Measurements from ENCODE around the gene PSMD5. TPM values are rescaled to one million over a fixed set of nuclear protein-coding genes. Genes with fewer than 3 reads are reported as not detected.

Gene PSMD5
- total and polyA plus RNA-seq, 2 donors from 2014 or later = 17.1 to 38.3 TPM

GRCh38 chr9:120866651-120867050 lies 23.9 kb upstream of the PSMD5 start:
- TF ChIP-seq CTCF (IDR thresholded peaks at IDR 0.05; ENCODE audit: borderline replicate concordance, extremely low read depth, insufficient read depth) = no peak
- no peaks in the 10 kb centered on the region for H3K36me3 ChIP-seq (ENCODE audit: control insufficient read depth in 2 of 3, insufficient read depth in 3 of 3, low read length in 3 of 3)
- DNase-seq (no peak), FAIRE-seq (no peak)
- peaks cover 0 to 4% (median 3%) of the 10 kb centered on the region in 3 donors for H3K4me1 ChIP-seq (ENCODE audit: control insufficient read depth in 2 of 3, insufficient read depth in 2 of 3, low read depth in 1 of 3, low read length in 3 of 3)
- no peaks in the 10 kb centered on the region for H3K27me3 ChIP-seq (ENCODE audit: control insufficient read depth, insufficient read depth, low read length)
- no peak overlapping the region for H3K9ac ChIP-seq (ENCODE audit: low read length in 3 of 3)
- no peak overlapping the region for H3K27ac ChIP-seq (ENCODE audit: low read depth in 2 of 2, low read length in 2 of 2)
- no peak overlapping the region for H3K4me3 ChIP-seq (ENCODE audit: low read length in 3 of 3)
- H3K9me3 ChIP-seq (ENCODE audit: control insufficient read depth in 2 of 3, insufficient read depth in 1 of 3, low read length in 3 of 3) = no peaks in the 10 kb centered on the region
- intact Hi-C loops (cut with DNase I) = no loop called here

- Histone ChIP-seq H3K9me3 (ENCODE audit: control insufficient read depth in 2 of 3, insufficient read depth in 1 of 3, low read length in 3 of 3) (no peaks in the 10 kb centered on the region), H3K27ac (ENCODE audit: low read depth in 2 of 2, low read length in 2 of 2) (no peak overlapping the region), H3K36me3 (ENCODE audit: control insufficient read depth in 2 of 3, insufficient read depth in 3 of 3, low read length in 3 of 3) (no peaks in the 10 kb centered on the region), H3K4me1 (ENCODE audit: control insufficient read depth in 2 of 3, insufficient read depth in 2 of 3, low read depth in 1 of 3, low read length in 3 of 3) (peaks cover 0 to 4% (median 3%) of the 10 kb centered on the region in 3 donors), H3K9ac (ENCODE audit: low read length in 3 of 3) (no peak overlapping the region), H3K27me3 (ENCODE audit: control insufficient read depth, insufficient read depth, low read length) (no peaks in the 10 kb centered on the region), H3K4me3 (ENCODE audit: low read length in 3 of 3) (no peak overlapping the region)
- intact Hi-C loops (cut with DNase I) = no loop called here
- DNase-seq (no peak), FAIRE-seq (no peak)
- TF ChIP-seq CTCF (IDR thresholded peaks at IDR 0.05; ENCODE audit: borderline replicate concordance, extremely low read depth, insufficient read depth) = no peak
These were observed 23.1 kb upstream of the PSMD5 start for GRCh38 chr9:120865809-120866208.

GRCh38 chr9:120865176-120865575 lies 22.5 kb upstream of the PSMD5 start:
- TF ChIP-seq CTCF (IDR thresholded peaks at IDR 0.05; ENCODE audit: borderline replicate concordance, extremely low read depth, insufficient read depth) = no peak
- peaks cover 0 to 4% (median 3%) of the 10 kb centered on the region in 3 donors for H3K4me1 ChIP-seq (ENCODE audit: control insufficient read depth in 2 of 3, insufficient read depth in 2 of 3, low read depth in 1 of 3, low read length in 3 of 3)
- no peaks in the 10 kb centered on the region for H3K9me3 ChIP-seq (ENCODE audit: control insufficient read depth in 2 of 3, insufficient read depth in 1 of 3, low read length in 3 of 3)
- no peak overlapping the region for H3K9ac ChIP-seq (ENCODE audit: low read length in 3 of 3)
- no peak for FAIRE-seq
- DNase-seq = no peak
- intact Hi-C loops (cut with DNase I) = no loop called here
- H3K36me3 ChIP-seq (ENCODE audit: control insufficient read depth in 2 of 3, insufficient read depth in 3 of 3, low read length in 3 of 3) = peaks cover 0 to 3% (median 0%) of the 10 kb centered on the region in 3 donors
- no peaks in the 10 kb centered on the region for H3K27me3 ChIP-seq (ENCODE audit: control insufficient read depth, insufficient read depth, low read length)
- H3K4me3 ChIP-seq (ENCODE audit: low read length in 3 of 3) = no peak overlapping the region
- no peak overlapping the region for H3K27ac ChIP-seq (ENCODE audit: low read depth in 2 of 2, low read length in 2 of 2)

- no peak for FAIRE-seq
- no peaks in the 10 kb centered on the region for H3K9me3 ChIP-seq (ENCODE audit: control insufficient read depth in 2 of 3, insufficient read depth in 1 of 3, low read length in 3 of 3)
- H3K36me3 ChIP-seq (ENCODE audit: control insufficient read depth in 2 of 3, insufficient read depth in 3 of 3, low read length in 3 of 3) = peaks cover 0 to 3% (median 0%) of the 10 kb centered on the region in 3 donors
- H3K4me3 ChIP-seq (ENCODE audit: low read length in 3 of 3) = no peak overlapping the region
- no peak for TF ChIP-seq CTCF (IDR thresholded peaks at IDR 0.05; ENCODE audit: borderline replicate concordance, extremely low read depth, insufficient read depth)
- intact Hi-C loops (cut with DNase I) = no loop called here
- DNase-seq = no peak
- H3K4me1 ChIP-seq (ENCODE audit: control insufficient read depth in 2 of 3, insufficient read depth in 2 of 3, low read depth in 1 of 3, low read length in 3 of 3) = peaks cover 0 to 4% (median 3%) of the 10 kb centered on the region in 3 donors
- H3K27me3 ChIP-seq (ENCODE audit: control insufficient read depth, insufficient read depth, low read length) = no peaks in the 10 kb centered on the region
- no peak overlapping the region for H3K9ac ChIP-seq (ENCODE audit: low read length in 3 of 3)
- H3K27ac ChIP-seq (ENCODE audit: low read depth in 2 of 2, low read length in 2 of 2) = no peak overlapping the region
These were observed 22.0 kb upstream of the PSMD5 start for GRCh38 chr9:120864719-120865118.

All from kidney (tissue), 14 donors.